ENCODE data around the gene NEK9.

DNA sequence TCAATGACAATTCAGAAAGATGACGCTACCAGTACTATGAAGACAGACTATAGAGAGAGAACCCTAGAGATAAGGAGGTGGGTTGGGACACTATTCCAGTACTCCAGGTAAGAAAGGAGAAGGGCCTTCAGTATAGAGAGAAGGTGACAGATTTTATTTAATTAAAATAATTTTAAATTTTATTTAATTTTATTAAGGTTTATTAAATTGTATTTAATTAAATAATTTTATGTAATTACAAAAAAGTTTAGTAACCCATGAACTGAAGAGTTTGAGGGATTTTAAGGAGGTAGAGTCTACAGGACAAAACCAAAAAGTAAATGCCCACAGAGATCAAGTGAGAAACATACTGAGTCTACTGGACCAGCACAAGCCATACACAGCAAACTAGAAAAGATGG, 29.3 kb upstream of the NEK9 start:
- TF ChIP-seq, protein P1, sequence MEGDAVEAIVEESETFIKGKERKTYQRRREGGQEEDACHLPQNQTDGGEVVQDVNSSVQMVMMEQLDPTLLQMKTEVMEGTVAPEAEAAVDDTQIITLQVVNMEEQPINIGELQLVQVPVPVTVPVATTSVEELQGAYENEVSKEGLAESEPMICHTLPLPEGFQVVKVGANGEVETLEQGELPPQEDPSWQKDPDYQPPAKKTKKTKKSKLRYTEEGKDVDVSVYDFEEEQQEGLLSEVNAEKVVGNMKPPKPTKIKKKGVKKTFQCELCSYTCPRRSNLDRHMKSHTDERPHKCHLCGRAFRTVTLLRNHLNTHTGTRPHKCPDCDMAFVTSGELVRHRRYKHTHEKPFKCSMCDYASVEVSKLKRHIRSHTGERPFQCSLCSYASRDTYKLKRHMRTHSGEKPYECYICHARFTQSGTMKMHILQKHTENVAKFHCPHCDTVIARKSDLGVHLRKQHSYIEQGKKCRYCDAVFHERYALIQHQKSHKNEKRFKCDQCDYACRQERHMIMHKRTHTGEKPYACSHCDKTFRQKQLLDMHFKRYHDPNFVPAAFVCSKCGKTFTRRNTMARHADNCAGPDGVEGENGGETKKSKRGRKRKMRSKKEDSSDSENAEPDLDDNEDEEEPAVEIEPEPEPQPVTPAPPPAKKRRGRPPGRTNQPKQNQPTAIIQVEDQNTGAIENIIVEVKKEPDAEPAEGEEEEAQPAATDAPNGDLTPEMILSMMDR (conservative IDR thresholded peaks at IDR 0.05; ENCODE audit: low read depth, low read length): no peak
- TF ChIP-seq EZH2phosphoT487 (IDR thresholded peaks at IDR 0.05; ENCODE audit: borderline replicate concordance, low read length) (no peak), EZH2 (IDR thresholded peaks at IDR 0.05; ENCODE audit: low read length, unreplicated experiment) (no peak)
